Calu3 (cell line): ENCODE measurements around the gene RELCH. TPM values are rescaled to one million over a fixed set of nuclear protein-coding genes. Genes with fewer than 3 reads are reported as not detected.

ENCODE experiments used
- BruUV-seq: library from RNA; stranded (reverse); fragments of 400-500 nt; replicated peaks from 2 replicates; lab custom pipeline; 2021; lab: Mats Ljungman, UMichigan
- CTCF ChIA-PET: fragments of 300-600 bp; sonication (Branson Sonifier 250); formaldehyde crosslinking; loops from one replicate; lab custom pipeline; 2022; ENCODE audit warnings: antibody characterized with exemption; lab: Charles Lee
- DNase-seq: peaks from one replicate; pipeline ENCODE4 v3.0.0; 2022
- H3K27ac Mint-ChIP-seq: one replicate; pipeline ENCODE4 v1.8.0; 2022; ENCODE audit warnings: mixed read lengths; ENCODE audit not compliant: unreplicated experiment
- H3K27me3 Mint-ChIP-seq: one replicate; pipeline ENCODE4 v1.8.0; 2022; ENCODE audit warnings: mixed read lengths; ENCODE audit not compliant: unreplicated experiment
- H3K36me3 Mint-ChIP-seq: one replicate; pipeline ENCODE4 v1.8.0; 2022; ENCODE audit warnings: mild to moderate bottlenecking, moderate library complexity, mixed read lengths; ENCODE audit not compliant: insufficient read depth, unreplicated experiment
- H3K4me1 Mint-ChIP-seq: one replicate; pipeline ENCODE4 v1.8.0; 2022; ENCODE audit warnings: mild to moderate bottlenecking, low read depth, mixed read lengths; ENCODE audit not compliant: unreplicated experiment
- H3K4me3 Mint-ChIP-seq: one replicate; pipeline ENCODE4 v1.8.0; 2022; ENCODE audit warnings: mild to moderate bottlenecking, low read depth, moderate library complexity, mixed read lengths; ENCODE audit not compliant: unreplicated experiment
- H3K9me3 Mint-ChIP-seq: one replicate; pipeline ENCODE4 v1.8.0; 2022; ENCODE audit warnings: low read depth, mixed read lengths; ENCODE audit not compliant: unreplicated experiment
- CTCF ChIP-seq: fragments of 200-600 bp; IDR thresholded peaks from one replicate; pipeline ENCODE4 v1.8.0; 2022; ENCODE audit warnings: antibody characterized with exemption; ENCODE audit not compliant: unreplicated experiment
- intact Hi-C: fragments of 100-400 bp; cut with micrococcal nuclease; formaldehyde crosslinking; loops from one replicate; pipeline ENCODE4 v1.10.0; 2022; ENCODE audit not compliant: unreplicated experiment
- total RNA-seq: library from RNA; stranded (reverse); gene quantifications from 2 replicates; pipeline ENCODE4 v1.2.3, GENCODE V29; 2022

Gene RELCH
- total RNA-seq, 1 experiment from 2014 or later: 54.5 TPM

- H3K4me3 Mint-ChIP-seq: no peak overlapping the region
- no peak for TF ChIP-seq CTCF
Observed at GRCh38 chr18:62206593-62206992, 19.5 kb downstream of the RELCH start.

GRCh38 chr18:62209046-62209445 lies 22.0 kb downstream of the RELCH start:
- H3K4me3 Mint-ChIP-seq: no peak overlapping the region
- intact Hi-C loops: no loop called here
- peaks cover 19% of the 10 kb centered on the region for H3K4me1 Mint-ChIP-seq
- CTCF ChIA-PET: no interaction called here
- H3K9me3 Mint-ChIP-seq: peaks cover 4% of the 10 kb centered on the region
- no peak for TF ChIP-seq CTCF
- no peak overlapping the region for H3K27ac Mint-ChIP-seq
- no peaks in the 10 kb centered on the region for H3K27me3 Mint-ChIP-seq
- DNase-seq: no peak
- peaks cover 10% of the 10 kb centered on the region for H3K36me3 Mint-ChIP-seq
- BruUV-seq: no TSS peak

More at GRCh38 chr18:62206593-62206992, 19.5 kb downstream of the RELCH start:
- no peaks in the 10 kb centered on the region for H3K27me3 Mint-ChIP-seq
- H3K4me1 Mint-ChIP-seq: peaks cover 27% of the 10 kb centered on the region
- intact Hi-C loops: no loop called here
- peaks cover under 1% of the 10 kb centered on the region for H3K36me3 Mint-ChIP-seq
- no peak overlapping the region for H3K27ac Mint-ChIP-seq
- peaks cover 4% of the 10 kb centered on the region for H3K9me3 Mint-ChIP-seq
- no peak for DNase-seq
- CTCF ChIA-PET: no interaction called here
- BruUV-seq: no TSS peak

GRCh38 chr18:62210138-62210537 lies 23.1 kb downstream of the RELCH start:
- Mint-ChIP-seq H3K36me3 (peaks cover 10% of the 10 kb centered on the region), H3K27me3 (no peaks in the 10 kb centered on the region), H3K4me1 (peaks cover 19% of the 10 kb centered on the region), H3K4me3 (no peak overlapping the region), H3K27ac (no peak overlapping the region), H3K9me3 (peaks cover 4% of the 10 kb centered on the region)
- TF ChIP-seq CTCF: no peak
- DNase-seq: no peak
- BruUV-seq: no TSS peak
- intact Hi-C loops: no loop called here
- CTCF ChIA-PET: interaction anchor here (0.5 kb wide), 1 partner anchor 10 kb away, joined by 3 read pairs; no protein-coding TSS in a partner anchor

- Mint-ChIP-seq H3K36me3 (peaks cover 10% of the 10 kb centered on the region), H3K9me3 (peaks cover 4% of the 10 kb centered on the region), H3K4me3 (no peak overlapping the region), H3K27ac (no peak overlapping the region), H3K27me3 (no peaks in the 10 kb centered on the region), H3K4me1 (peaks cover 19% of the 10 kb centered on the region)
- intact Hi-C loops: no loop called here
- no TSS peak for BruUV-seq
- no peak for TF ChIP-seq CTCF
- CTCF ChIA-PET: no interaction called here
- no peak for DNase-seq
Observed at GRCh38 chr18:62211325-62211828, 24.3 kb downstream of the RELCH start.
